Stimulated activated naive CD8-positive, alpha-beta T cell treated with anti-CD3 and anti-CD28 coated beads, Interleukin-15, Interleukin-2, amounts not matched to agents 100 ng/mL and 50 ng/mL, for 24 hours (primary cell): ENCODE data around the gene CTSS.
"Not testable (repeated sequence)": the region's sequence is repeated elsewhere in the genome, so short reads cannot be mapped to it uniquely, and the experiment has no call there.

ENCODE experiments used
- H3K27ac Mint-ChIP-seq: one replicate; pipeline ENCODE4 v1.8.0; 2021; ENCODE audit warnings: mild to moderate bottlenecking, mixed read lengths
- H3K27me3 Mint-ChIP-seq: one replicate; pipeline ENCODE4 v1.8.0; 2021; ENCODE audit warnings: mixed read lengths
- H3K36me3 Mint-ChIP-seq: one replicate; pipeline ENCODE4 v1.8.0; 2021; ENCODE audit warnings: low read depth, mixed read lengths
- H3K4me1 Mint-ChIP-seq: one replicate; pipeline ENCODE4 v1.8.0; 2021; ENCODE audit warnings: low read depth, mixed read lengths
- H3K4me3 Mint-ChIP-seq: one replicate; pipeline ENCODE4 v1.8.0; 2021; ENCODE audit warnings: mild to moderate bottlenecking, mixed read lengths
- H3K9me3 Mint-ChIP-seq: one replicate; pipeline ENCODE4 v1.8.0; 2021; ENCODE audit warnings: mixed read lengths

Gene CTSS

GRCh38 chr1:150753416-150753815 is 12.2 kb downstream of the CTSS start:
- Mint-ChIP-seq H3K27me3 (no peaks in the 10 kb centered on the region), H3K4me3 (no peak overlapping the region), H3K9me3 (no peaks in the 10 kb centered on the region), H3K4me1 (no peaks in the 10 kb centered on the region), H3K36me3 (peaks cover 44% of the 10 kb centered on the region), H3K27ac (no peak overlapping the region)

DNA sequence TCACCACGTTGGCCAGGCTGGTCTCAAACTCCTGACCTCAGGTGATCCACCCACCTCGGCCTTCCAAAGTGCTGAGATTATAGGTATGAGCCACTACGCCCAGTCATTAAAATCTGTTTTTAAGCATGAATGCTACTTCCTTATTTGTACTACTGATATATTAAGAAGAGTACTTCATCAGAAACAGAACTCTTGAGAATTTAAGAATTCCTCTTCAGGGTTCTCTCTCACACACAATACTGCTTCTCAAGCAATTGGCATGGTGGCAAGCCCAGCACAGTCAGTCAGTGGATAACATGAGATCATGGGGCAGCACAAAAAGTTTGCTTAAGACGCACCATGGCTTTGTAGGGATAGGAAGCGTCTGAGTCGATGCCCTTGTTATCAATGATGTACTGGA is 14.1 kb downstream of the CTSS start:
- Mint-ChIP-seq H3K4me3 (no peak overlapping the region), H3K27me3 (no peaks in the 10 kb centered on the region), H3K9me3 (no peaks in the 10 kb centered on the region), H3K27ac (no peak overlapping the region), H3K36me3 (peaks cover 31% of the 10 kb centered on the region), H3K4me1 (no peaks in the 10 kb centered on the region)

DNA sequence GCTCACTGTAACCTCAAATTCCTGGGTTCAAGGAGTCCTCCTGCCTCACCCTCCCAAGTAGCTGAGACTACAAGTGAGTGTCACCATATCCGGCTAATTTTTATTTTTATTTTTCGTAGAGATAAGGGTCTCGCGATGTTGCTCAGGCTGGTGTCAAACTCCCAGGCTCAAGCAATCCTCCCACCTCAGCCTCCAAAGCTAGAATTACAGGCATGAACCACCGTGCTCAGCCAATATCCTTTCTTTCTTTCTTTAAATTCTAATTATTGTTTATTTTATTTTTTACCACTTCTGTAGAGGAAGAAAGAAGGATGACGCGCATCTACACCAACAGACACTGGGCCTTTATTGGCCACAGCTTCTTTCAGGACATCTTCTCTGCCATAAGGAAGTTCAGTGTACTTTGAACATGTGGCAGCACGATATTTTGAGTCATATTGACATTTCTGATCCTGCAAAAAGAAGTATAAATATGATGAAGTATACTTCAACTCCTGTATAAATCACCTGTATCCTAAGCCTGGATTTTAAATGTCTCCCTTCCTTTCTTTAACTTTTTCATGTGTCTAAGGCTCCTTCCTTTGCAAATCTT is 15.8 kb downstream of the CTSS start:
- Mint-ChIP-seq H3K27me3 (no peaks in the 10 kb centered on the region), H3K27ac (no peak overlapping the region), H3K36me3 (peaks cover 27% of the 10 kb centered on the region)

GRCh38 chr1:150748878-150749719 is 16.5 kb downstream of the CTSS start:
- Mint-ChIP-seq H3K27ac (no peak overlapping the region), H3K9me3 (no peaks in the 10 kb centered on the region), H3K27me3 (no peaks in the 10 kb centered on the region), H3K4me3 (no peak overlapping the region), H3K4me1 (no peaks in the 10 kb centered on the region), H3K36me3 (peaks cover 24% of the 10 kb centered on the region)

More for the DNA sequence above, 15.8 kb downstream of the CTSS start:
- no peaks in the 10 kb centered on the region for H3K4me1 Mint-ChIP-seq
- H3K9me3 Mint-ChIP-seq = no peaks in the 10 kb centered on the region
- H3K4me3 Mint-ChIP-seq = no peak overlapping the region

GRCh38 chr1:150730130-150730721 is 35.4 kb downstream of the CTSS start:
- Mint-ChIP-seq H3K27ac (no peak overlapping the region), H3K27me3 (no peaks in the 10 kb centered on the region), H3K36me3 (peaks cover 11% of the 10 kb centered on the region), H3K9me3 (no peaks in the 10 kb centered on the region), H3K4me1 (no peaks in the 10 kb centered on the region), H3K4me3 (no peak overlapping the region)

DNA sequence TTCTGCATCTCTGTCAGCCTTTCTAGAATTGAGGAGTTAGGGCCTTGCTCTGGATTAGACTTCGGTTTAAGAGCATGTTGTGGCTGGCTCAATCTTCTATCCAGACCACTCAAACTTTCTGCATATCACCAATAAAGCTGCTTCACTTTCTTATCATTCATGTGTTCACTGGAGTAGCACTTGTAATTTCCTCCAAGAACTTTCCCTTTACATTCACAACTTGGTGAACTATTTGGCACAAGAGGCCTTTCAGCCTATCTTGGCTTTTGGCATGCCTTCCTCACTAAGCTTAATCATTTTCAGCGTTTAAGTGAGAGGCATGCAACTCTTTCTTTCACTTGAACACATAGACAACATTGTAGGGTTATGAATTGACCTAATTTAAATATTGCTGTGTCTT is 41.2 kb downstream of the CTSS start:
- no peak overlapping the region for H3K4me3 Mint-ChIP-seq
- no peaks in the 10 kb centered on the region for H3K36me3 Mint-ChIP-seq
- no peaks in the 10 kb centered on the region for H3K4me1 Mint-ChIP-seq
- H3K27me3 Mint-ChIP-seq = no peaks in the 10 kb centered on the region
- no peaks in the 10 kb centered on the region for H3K9me3 Mint-ChIP-seq
- no peak overlapping the region for H3K27ac Mint-ChIP-seq

DNA sequence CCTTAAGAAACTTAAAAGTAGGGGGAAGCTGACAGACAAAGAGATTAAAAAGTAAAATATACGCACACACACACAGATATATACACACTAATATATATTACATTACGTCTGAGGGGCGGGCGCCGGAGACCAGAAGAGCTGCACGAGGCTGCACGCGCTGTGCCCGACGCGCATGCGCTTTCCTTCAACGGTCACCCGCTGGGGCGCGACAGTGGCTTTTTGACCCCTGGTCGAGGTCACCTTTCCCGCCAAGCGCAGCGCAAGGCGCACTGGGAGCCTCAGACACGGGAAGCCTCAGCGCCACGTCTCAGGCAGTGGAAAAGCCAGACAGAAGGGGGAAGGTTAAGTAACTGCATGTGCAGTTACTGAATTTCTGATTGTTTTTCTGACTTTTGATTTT is 44.9 kb downstream of the CTSS start, which contains the start of gene HORMAD1:
Gene HORMAD1, minus strand, starts transcription at position 193 of the 400 bp plus-strand sequence. CDS start 1,390 bp downstream, outside the sequence.
- H3K36me3 Mint-ChIP-seq = no peaks in the 10 kb centered on the region
- no peak within 1 kb of the TSS for H3K4me3 Mint-ChIP-seq
- H3K27me3 Mint-ChIP-seq = no peaks in the 10 kb centered on the region
- no peaks in the 10 kb centered on the region for H3K9me3 Mint-ChIP-seq
- H3K27ac Mint-ChIP-seq = no peak within 1 kb of the TSS
- H3K4me1 Mint-ChIP-seq = no peaks in the 10 kb centered on the region

DNA sequence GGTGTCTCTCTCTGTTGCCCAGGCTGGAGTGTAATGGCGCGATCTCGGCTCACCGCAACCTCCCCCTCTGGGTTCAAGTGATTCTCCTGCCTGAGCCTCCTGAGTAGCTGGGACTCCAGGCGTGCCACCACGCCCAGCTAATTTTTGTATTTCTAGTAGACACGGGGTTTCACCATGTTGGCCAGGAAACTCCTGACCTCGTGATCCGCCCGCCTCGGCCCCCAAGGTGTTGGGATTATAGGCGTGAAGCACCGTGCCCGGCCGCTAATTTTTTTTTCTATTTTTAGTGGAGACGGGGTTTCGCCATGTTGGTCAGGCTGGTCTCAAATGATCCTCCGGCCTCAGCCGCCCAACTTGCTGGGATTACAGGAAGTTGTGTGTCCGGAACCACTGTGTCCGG is 45.5 kb downstream of the CTSS start:
- no peaks in the 10 kb centered on the region for H3K36me3 Mint-ChIP-seq
- no peak overlapping the region for H3K4me3 Mint-ChIP-seq
- no peak overlapping the region for H3K27ac Mint-ChIP-seq
- no peaks in the 10 kb centered on the region for H3K4me1 Mint-ChIP-seq
- H3K27me3 Mint-ChIP-seq = no peaks in the 10 kb centered on the region
- H3K9me3 Mint-ChIP-seq = no peaks in the 10 kb centered on the region

DNA sequence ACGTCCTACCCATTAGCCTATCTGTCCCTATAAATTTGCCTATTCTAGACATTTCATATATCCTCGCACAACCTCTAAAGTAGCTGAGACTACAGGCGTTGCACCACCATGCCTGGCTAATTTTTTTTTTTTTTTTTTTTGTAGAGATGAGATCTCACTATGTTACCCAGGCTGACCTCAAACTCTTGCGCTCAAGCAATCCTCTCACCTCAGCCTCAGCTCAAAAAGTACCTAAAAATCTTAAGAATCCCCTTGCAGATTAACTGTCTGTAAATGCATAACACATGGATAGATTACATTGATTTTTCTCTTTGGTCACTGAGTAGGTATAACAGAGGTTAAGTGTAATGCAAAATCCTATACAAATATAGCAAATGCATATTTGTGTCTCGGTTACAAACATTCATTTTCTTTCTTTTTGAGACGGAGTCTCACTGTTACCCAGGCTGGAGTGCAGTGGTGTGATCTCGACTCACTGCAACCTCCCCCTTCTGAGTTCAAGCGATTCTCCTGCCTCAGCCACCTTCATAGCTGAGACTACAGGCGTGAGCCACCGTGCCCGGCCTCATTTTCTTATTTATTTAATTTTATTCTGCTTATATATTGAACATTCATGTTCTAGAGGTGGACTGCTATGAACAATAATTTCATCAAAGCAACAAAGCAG is 47.2 kb downstream of the CTSS start:
- H3K4me1 Mint-ChIP-seq = no peaks in the 10 kb centered on the region
- no peaks in the 10 kb centered on the region for H3K27me3 Mint-ChIP-seq
- H3K4me3 Mint-ChIP-seq = no peak overlapping the region
- no peak overlapping the region for H3K27ac Mint-ChIP-seq
- no peaks in the 10 kb centered on the region for H3K9me3 Mint-ChIP-seq
- H3K36me3 Mint-ChIP-seq = no peaks in the 10 kb centered on the region

GRCh38 chr1:150709031-150709430 is 56.5 kb downstream of the CTSS start:
- not testable (repeated sequence) for H3K27ac Mint-ChIP-seq, H3K36me3 Mint-ChIP-seq, H3K9me3 Mint-ChIP-seq, H3K4me1 Mint-ChIP-seq, H3K27me3 Mint-ChIP-seq, H3K4me3 Mint-ChIP-seq

DNA sequence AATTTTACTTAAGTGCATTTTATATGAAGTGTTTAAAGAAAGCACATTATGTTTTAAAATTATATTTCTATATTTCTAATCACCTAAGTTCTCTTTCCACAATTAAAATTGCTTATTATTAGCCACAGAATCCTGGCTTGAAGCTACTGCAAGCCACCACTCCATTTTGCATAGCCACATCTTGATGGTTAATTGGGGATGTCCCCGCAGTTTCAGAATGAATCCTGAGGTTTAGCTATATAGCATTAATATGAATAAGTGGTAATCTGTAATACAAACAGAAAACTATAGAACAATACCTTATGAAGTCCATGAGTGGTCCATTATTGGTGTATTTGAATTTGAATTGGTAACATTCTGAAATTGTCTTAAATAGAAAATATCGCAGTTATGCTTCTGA is 57.0 kb downstream of the CTSS start:
- no peak overlapping the region for H3K4me3 Mint-ChIP-seq

GRCh38 chr1:150706091-150706490 is 59.5 kb downstream of the CTSS start:
- no peak overlapping the region for H3K4me3 Mint-ChIP-seq
- peaks cover 7% of the 10 kb centered on the region for H3K4me1 Mint-ChIP-seq
- H3K27ac Mint-ChIP-seq = no peak overlapping the region

More for the DNA sequence above, 57.0 kb downstream of the CTSS start:
- Mint-ChIP-seq H3K27ac (no peak overlapping the region), H3K27me3 (peaks cover 6% of the 10 kb centered on the region), H3K9me3 (no peaks in the 10 kb centered on the region), H3K36me3 (no peaks in the 10 kb centered on the region), H3K4me1 (peaks cover 7% of the 10 kb centered on the region)

DNA sequence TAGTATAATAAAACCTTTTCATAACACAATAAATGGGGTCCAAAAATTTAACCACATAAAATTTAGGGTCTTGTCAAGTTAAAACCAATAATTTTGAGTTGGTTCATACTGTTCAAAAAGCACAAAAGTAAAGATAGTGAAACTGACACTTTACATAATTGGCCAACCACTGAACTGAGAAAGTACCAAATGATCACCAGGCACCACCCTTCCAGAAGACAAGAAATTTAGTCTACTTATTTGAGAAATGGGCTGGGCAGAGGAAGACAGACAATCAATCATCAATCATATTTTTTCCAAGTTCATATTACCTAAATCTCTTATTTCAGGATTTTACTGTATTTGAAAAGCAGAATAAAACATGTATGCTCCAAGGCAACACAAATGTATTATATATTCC is 62.2 kb downstream of the CTSS start:
- no peaks in the 10 kb centered on the region for H3K9me3 Mint-ChIP-seq
- H3K27ac Mint-ChIP-seq = no peak overlapping the region
- H3K27me3 Mint-ChIP-seq = no peaks in the 10 kb centered on the region
- H3K36me3 Mint-ChIP-seq = no peaks in the 10 kb centered on the region
- H3K4me1 Mint-ChIP-seq = no peaks in the 10 kb centered on the region
- no peak overlapping the region for H3K4me3 Mint-ChIP-seq

More at GRCh38 chr1:150706091-150706490, 59.5 kb downstream of the CTSS start:
- Mint-ChIP-seq H3K36me3 (no peaks in the 10 kb centered on the region), H3K9me3 (no peaks in the 10 kb centered on the region), H3K27me3 (peaks cover 6% of the 10 kb centered on the region)

- peak within 1 kb of the TSS; percentile 82 for H3K27ac Mint-ChIP-seq
- H3K4me1 Mint-ChIP-seq = peaks cover 19% of the 10 kb centered on the region
- H3K9me3 Mint-ChIP-seq = no peaks in the 10 kb centered on the region
- peak within 1 kb of the TSS; percentile 96 for H3K4me3 Mint-ChIP-seq
- H3K36me3 Mint-ChIP-seq = peaks cover 17% of the 10 kb centered on the region
- H3K27me3 Mint-ChIP-seq = no peaks in the 10 kb centered on the region
Observed at GRCh38 chr1:150696995-150697927, 68.3 kb downstream of the CTSS start, which contains the start of gene GOLPH3L. GOLPH3L (minus strand) TSS chr1:150697154; CDS start chr1:150694838, 2,316 bp downstream.
